ENCODE data around the gene HDAC6.
"Not testable (repeated sequence)": the region's sequence is repeated elsewhere in the genome, so short reads cannot be mapped to it uniquely, and the experiment has no call there.

HDAC6 gene

GRCh38 chrX:48802089-48802904, 430 bp downstream of the HDAC6 start:
- Histone ChIP-seq H3K27ac (ENCODE audit: insufficient read depth, low read depth, low read length, poor library complexity, severe bottlenecking) (peak overlapping the region; percentile 97), H3K36me3 (ENCODE audit: control insufficient read depth, insufficient read depth, low read length) (no peaks in the 10 kb centered on the region), H3K4me1 (ENCODE audit: control insufficient read depth, insufficient read depth, low read length) (no peaks in the 10 kb centered on the region), H3K4me3 (ENCODE audit: insufficient read depth, low read depth, low read length) (peak overlapping the region; percentile 57), H3K27me3 (ENCODE audit: control insufficient read depth, insufficient read depth, low read length, poor library complexity, severe bottlenecking) (no peaks in the 10 kb centered on the region), H3K9me3 (ENCODE audit: control insufficient read depth, low read length) (no peaks in the 10 kb centered on the region)
- WGBS, 2 experiments, result 3 to 4% methylated on average over 33 to 40 of the region's 40 CpGs

- H3K27me3 ChIP-seq (ENCODE audit: control insufficient read depth, insufficient read depth, low read length, poor library complexity, severe bottlenecking), result no peaks in the 10 kb centered on the region
- H3K4me1 ChIP-seq (ENCODE audit: control insufficient read depth, insufficient read depth, low read length), result no peaks in the 10 kb centered on the region
- WGBS, 2 experiments, result 57 to 64% methylated on average over 4 of the region's 4 CpGs
- H3K4me3 ChIP-seq (ENCODE audit: insufficient read depth, low read depth, low read length), result peak overlapping the region; percentile 57
- H3K9me3 ChIP-seq (ENCODE audit: control insufficient read depth, low read length), result no peaks in the 10 kb centered on the region
- no peaks in the 10 kb centered on the region for H3K36me3 ChIP-seq (ENCODE audit: control insufficient read depth, insufficient read depth, low read length)
- no peak overlapping the region for H3K27ac ChIP-seq (ENCODE audit: insufficient read depth, low read depth, low read length, poor library complexity, severe bottlenecking)
These were observed 986 bp downstream of the HDAC6 start for GRCh38 chrX:48802905-48803200.

GRCh38 chrX:48806081-48806480, 4.2 kb downstream of the HDAC6 start:
- H3K36me3 ChIP-seq (ENCODE audit: control insufficient read depth, insufficient read depth, low read length), result no peaks in the 10 kb centered on the region
- 93 to 94% methylated on average over 4 of the region's 4 CpGs for WGBS, 2 experiments
- H3K4me3 ChIP-seq (ENCODE audit: insufficient read depth, low read depth, low read length), result no peak overlapping the region
- H3K4me1 ChIP-seq (ENCODE audit: control insufficient read depth, insufficient read depth, low read length), result no peaks in the 10 kb centered on the region
- H3K9me3 ChIP-seq (ENCODE audit: control insufficient read depth, low read length), result no peaks in the 10 kb centered on the region
- no peak overlapping the region for H3K27ac ChIP-seq (ENCODE audit: insufficient read depth, low read depth, low read length, poor library complexity, severe bottlenecking)
- no peaks in the 10 kb centered on the region for H3K27me3 ChIP-seq (ENCODE audit: control insufficient read depth, insufficient read depth, low read length, poor library complexity, severe bottlenecking)

GRCh38 chrX:48813644-48814043, 11.8 kb downstream of the HDAC6 start:
- no peaks in the 10 kb centered on the region for H3K4me1 ChIP-seq (ENCODE audit: control insufficient read depth, insufficient read depth, low read length)
- H3K36me3 ChIP-seq (ENCODE audit: control insufficient read depth, insufficient read depth, low read length), result peaks cover 3% of the 10 kb centered on the region
- no peak overlapping the region for H3K4me3 ChIP-seq (ENCODE audit: insufficient read depth, low read depth, low read length)
- 92 to 96% methylated on average over 8 of the region's 8 CpGs for WGBS, 2 experiments
- H3K9me3 ChIP-seq (ENCODE audit: control insufficient read depth, low read length), result no peaks in the 10 kb centered on the region
- no peak overlapping the region for H3K27ac ChIP-seq (ENCODE audit: insufficient read depth, low read depth, low read length, poor library complexity, severe bottlenecking)
- H3K27me3 ChIP-seq (ENCODE audit: control insufficient read depth, insufficient read depth, low read length, poor library complexity, severe bottlenecking), result no peaks in the 10 kb centered on the region

- Histone ChIP-seq H3K9me3 (ENCODE audit: control insufficient read depth, low read length) (no peaks in the 10 kb centered on the region), H3K4me1 (ENCODE audit: control insufficient read depth, insufficient read depth, low read length) (no peaks in the 10 kb centered on the region), H3K27ac (ENCODE audit: insufficient read depth, low read depth, low read length, poor library complexity, severe bottlenecking) (no peak overlapping the region), H3K36me3 (ENCODE audit: control insufficient read depth, insufficient read depth, low read length) (peaks cover 3% of the 10 kb centered on the region), H3K4me3 (ENCODE audit: insufficient read depth, low read depth, low read length) (no peak overlapping the region), H3K27me3 (ENCODE audit: control insufficient read depth, insufficient read depth, low read length, poor library complexity, severe bottlenecking) (no peaks in the 10 kb centered on the region)
- WGBS, 2 experiments, result 96% methylated on average over 8 of the region's 8 CpGs
These were observed 12.9 kb downstream of the HDAC6 start for GRCh38 chrX:48814722-48815121.

- peaks cover 3% of the 10 kb centered on the region for H3K36me3 ChIP-seq (ENCODE audit: control insufficient read depth, insufficient read depth, low read length)
- WGBS, 2 experiments, result 87 to 97% methylated on average over 7 to 8 of the region's 8 CpGs
- H3K4me1 ChIP-seq (ENCODE audit: control insufficient read depth, insufficient read depth, low read length), result no peaks in the 10 kb centered on the region
- H3K27ac ChIP-seq (ENCODE audit: insufficient read depth, low read depth, low read length, poor library complexity, severe bottlenecking), result no peak overlapping the region
- H3K9me3 ChIP-seq (ENCODE audit: control insufficient read depth, low read length), result no peaks in the 10 kb centered on the region
- no peaks in the 10 kb centered on the region for H3K27me3 ChIP-seq (ENCODE audit: control insufficient read depth, insufficient read depth, low read length, poor library complexity, severe bottlenecking)
- no peak overlapping the region for H3K4me3 ChIP-seq (ENCODE audit: insufficient read depth, low read depth, low read length)
These were observed 13.4 kb downstream of the HDAC6 start for GRCh38 chrX:48815266-48815665.

- 92 to 97% methylated on average over 18 of the region's 18 CpGs for WGBS, 2 experiments
- H3K4me1 ChIP-seq (ENCODE audit: control insufficient read depth, insufficient read depth, low read length), result no peaks in the 10 kb centered on the region
- H3K27me3 ChIP-seq (ENCODE audit: control insufficient read depth, insufficient read depth, low read length, poor library complexity, severe bottlenecking), result no peaks in the 10 kb centered on the region
- no peaks in the 10 kb centered on the region for H3K9me3 ChIP-seq (ENCODE audit: control insufficient read depth, low read length)
- peaks cover 3% of the 10 kb centered on the region for H3K36me3 ChIP-seq (ENCODE audit: control insufficient read depth, insufficient read depth, low read length)
- no peak overlapping the region for H3K27ac ChIP-seq (ENCODE audit: insufficient read depth, low read depth, low read length, poor library complexity, severe bottlenecking)
- no peak overlapping the region for H3K4me3 ChIP-seq (ENCODE audit: insufficient read depth, low read depth, low read length)
These were observed 14.3 kb downstream of the HDAC6 start for GRCh38 chrX:48816014-48816810.

GRCh38 chrX:48818098-48818497, 16.2 kb downstream of the HDAC6 start:
- no peaks in the 10 kb centered on the region for H3K9me3 ChIP-seq (ENCODE audit: control insufficient read depth, low read length)
- H3K27me3 ChIP-seq (ENCODE audit: control insufficient read depth, insufficient read depth, low read length, poor library complexity, severe bottlenecking), result no peaks in the 10 kb centered on the region
- H3K36me3 ChIP-seq (ENCODE audit: control insufficient read depth, insufficient read depth, low read length), result peaks cover 3% of the 10 kb centered on the region
- H3K4me1 ChIP-seq (ENCODE audit: control insufficient read depth, insufficient read depth, low read length), result no peaks in the 10 kb centered on the region
- no peak overlapping the region for H3K4me3 ChIP-seq (ENCODE audit: insufficient read depth, low read depth, low read length)
- 94 to 97% methylated on average over 16 of the region's 16 CpGs for WGBS, 2 experiments
- no peak overlapping the region for H3K27ac ChIP-seq (ENCODE audit: insufficient read depth, low read depth, low read length, poor library complexity, severe bottlenecking)

GRCh38 chrX:48818866-48819265, 17.0 kb downstream of the HDAC6 start:
- 95 to 97% methylated on average over 4 of the region's 4 CpGs for WGBS, 2 experiments
- Histone ChIP-seq H3K4me3 (ENCODE audit: insufficient read depth, low read depth, low read length) (no peak overlapping the region), H3K27me3 (ENCODE audit: control insufficient read depth, insufficient read depth, low read length, poor library complexity, severe bottlenecking) (no peaks in the 10 kb centered on the region), H3K4me1 (ENCODE audit: control insufficient read depth, insufficient read depth, low read length) (no peaks in the 10 kb centered on the region), H3K36me3 (ENCODE audit: control insufficient read depth, insufficient read depth, low read length) (peaks cover 8% of the 10 kb centered on the region), H3K27ac (ENCODE audit: insufficient read depth, low read depth, low read length, poor library complexity, severe bottlenecking) (no peak overlapping the region), H3K9me3 (ENCODE audit: control insufficient read depth, low read length) (no peaks in the 10 kb centered on the region)

GRCh38 chrX:48819394-48819793, 17.5 kb downstream of the HDAC6 start:
- H3K36me3 ChIP-seq (ENCODE audit: control insufficient read depth, insufficient read depth, low read length); H3K4me3 ChIP-seq (ENCODE audit: insufficient read depth, low read depth, low read length); H3K27me3 ChIP-seq (ENCODE audit: control insufficient read depth, insufficient read depth, low read length, poor library complexity, severe bottlenecking); H3K9me3 ChIP-seq (ENCODE audit: control insufficient read depth, low read length); H3K27ac ChIP-seq (ENCODE audit: insufficient read depth, low read depth, low read length, poor library complexity, severe bottlenecking); H3K4me1 ChIP-seq (ENCODE audit: control insufficient read depth, insufficient read depth, low read length): not testable (repeated sequence)
- 91 to 95% methylated on average over 9 of the region's 9 CpGs for WGBS, 2 experiments
